AG10803 (cell line): ENCODE results near the gene PIGK.

Source experiments
- DNase-seq: peaks from one replicate; pipeline ENCODE4 v3.0.0; 2010; ENCODE audit warnings: low read depth
- H3K4me3 ChIP-seq: 2 replicates; pipeline ENCODE4 v1.5.1; 2011; ENCODE audit warnings: mild to moderate bottlenecking, low read length, control low read depth
- CTCF ChIP-seq: conservative IDR thresholded peaks from 2 replicates; pipeline ENCODE4 v1.5.1; 2011; ENCODE audit warnings: mild to moderate bottlenecking, low read length, control low read depth, inconsistent platforms

Gene PIGK

GRCh38 chr1:77081834-77082233 lies 137.4 kb downstream of the PIGK start:
- DNase-seq, result no peak
- H3K4me3 ChIP-seq, result no peak overlapping the region
- TF ChIP-seq CTCF, result no peak

- no peak for TF ChIP-seq CTCF
- DNase-seq, result no peak
- no peak overlapping the region for H3K4me3 ChIP-seq
Measured at GRCh38 chr1:77076759-77077158, 142.5 kb downstream of the PIGK start.

GRCh38 chr1:77068013-77068412 lies 151.2 kb downstream of the PIGK start:
- no peak for DNase-seq
- no peak overlapping the region for H3K4me3 ChIP-seq
- no peak for TF ChIP-seq CTCF

GRCh38 chr1:77065693-77066342 lies 153.4 kb downstream of the PIGK start:
- DNase-seq, result no peak
- TF ChIP-seq CTCF, result no peak
- no peak overlapping the region for H3K4me3 ChIP-seq

- no peak for DNase-seq
- no peak for TF ChIP-seq CTCF
- no peak overlapping the region for H3K4me3 ChIP-seq
Measured at GRCh38 chr1:77064246-77064645, 155.0 kb downstream of the PIGK start.

- H3K4me3 ChIP-seq, result no peak overlapping the region
- TF ChIP-seq CTCF, result no peak
- DNase-seq, result no peak
Measured at GRCh38 chr1:77063118-77063517, 156.1 kb downstream of the PIGK start.

- DNase-seq, result no peak
- no peak for TF ChIP-seq CTCF
- H3K4me3 ChIP-seq, result no peak overlapping the region
Measured at GRCh38 chr1:77061162-77061561, 158.1 kb downstream of the PIGK start.
